Tibial nerve (tissue), 4 donors: ENCODE data around the gene TXNDC2. TPM values are rescaled to one million over a fixed set of nuclear protein-coding genes. Genes with fewer than 3 reads are reported as not detected.

Experiments
- DNase-seq, 2 donors: peaks; one replicate each; pipeline ENCODE4 v3.0.0-alpha.2; 2019; ENCODE audit warnings: low spot score in 2 of 2
- H3K27ac ChIP-seq, 4 donors: fragments of 200-600 bp; sonication (generic) in 3 of 4; one replicate each; pipeline ENCODE4 v1.5.1; 2017 to 2019; ENCODE audit warnings: mild to moderate bottlenecking in 1 of 4
- H3K27me3 ChIP-seq, 2 donors: fragments of 200-600 bp; sonication (generic) in 1 of 2; one replicate each; pipeline versions ENCODE4 v1.5.1 to v1.6.0; 2017 to 2019
- H3K36me3 ChIP-seq, 3 donors: fragments of 200-600 bp; sonication (generic); one replicate each; pipeline ENCODE4 v1.5.1; 2018 to 2019
- H3K4me1 ChIP-seq, 4 donors: fragments of 200-600 bp; sonication (generic) in 3 of 4; one replicate each; pipeline ENCODE4 v1.5.1; 2017 to 2019
- H3K4me3 ChIP-seq, 4 donors: fragments of 200-600 bp; sonication (generic) in 3 of 4; one replicate each; pipeline ENCODE4 v1.5.1; 2017 to 2019; ENCODE audit warnings: mild to moderate bottlenecking in 1 of 4, moderate library complexity in 1 of 4
- H3K9me3 ChIP-seq, 4 donors: fragments of 200-600 bp; sonication (generic) in 3 of 4; one replicate each; pipeline ENCODE4 v1.5.1; 2017 to 2019
- EP300 ChIP-seq, 2 donors: sonication (generic); formaldehyde crosslinking; IDR thresholded peaks; one replicate each; pipeline ENCODE4 v1.6.1; 2017; ENCODE audit warnings: antibody characterized with exemption in 2 of 2, mild to moderate bottlenecking in 1 of 2
- POLR2A ChIP-seq, 2 donors: fragments of 450-650 bp; IDR thresholded peaks; one replicate each; pipeline ENCODE4 v1.6.1; 2017; ENCODE audit warnings: antibody characterized with exemption in 2 of 2, mild to moderate bottlenecking in 2 of 2, moderate library complexity in 2 of 2
- WGBS, 2 donors: methylation state at CpG; one replicate each; pipeline ENCODE4 v1.1.5; 2018; 5-methylcytosine and 5-hydroxymethylcytosine counted together
- total RNA-seq, 4 donors: library from RNA; depleted of rRNA; stranded (reverse); fragments of >200 nt; gene quantifications; one replicate each; pipeline ENCODE4 v1.1.0, GENCODE V29; 2016
- TF ChIP-seq, protein P1 (sequence below), 5 experiments: fragments of 200-600 bp in 3 of 5; fragments of 450-650 bp in 2 of 5; sonication (generic) in 3 of 5; IDR thresholded peaks; one replicate each; pipeline ENCODE4 v1.5.1; 2016 to 2019; ENCODE audit warnings: antibody characterized with exemption in 5 of 5, mild to moderate bottlenecking in 3 of 5, moderate library complexity in 2 of 5

TXNDC2 gene
- total RNA-seq, 4 donors from 2014 or later = 0.20 TPM; not detected in 3

DNA sequence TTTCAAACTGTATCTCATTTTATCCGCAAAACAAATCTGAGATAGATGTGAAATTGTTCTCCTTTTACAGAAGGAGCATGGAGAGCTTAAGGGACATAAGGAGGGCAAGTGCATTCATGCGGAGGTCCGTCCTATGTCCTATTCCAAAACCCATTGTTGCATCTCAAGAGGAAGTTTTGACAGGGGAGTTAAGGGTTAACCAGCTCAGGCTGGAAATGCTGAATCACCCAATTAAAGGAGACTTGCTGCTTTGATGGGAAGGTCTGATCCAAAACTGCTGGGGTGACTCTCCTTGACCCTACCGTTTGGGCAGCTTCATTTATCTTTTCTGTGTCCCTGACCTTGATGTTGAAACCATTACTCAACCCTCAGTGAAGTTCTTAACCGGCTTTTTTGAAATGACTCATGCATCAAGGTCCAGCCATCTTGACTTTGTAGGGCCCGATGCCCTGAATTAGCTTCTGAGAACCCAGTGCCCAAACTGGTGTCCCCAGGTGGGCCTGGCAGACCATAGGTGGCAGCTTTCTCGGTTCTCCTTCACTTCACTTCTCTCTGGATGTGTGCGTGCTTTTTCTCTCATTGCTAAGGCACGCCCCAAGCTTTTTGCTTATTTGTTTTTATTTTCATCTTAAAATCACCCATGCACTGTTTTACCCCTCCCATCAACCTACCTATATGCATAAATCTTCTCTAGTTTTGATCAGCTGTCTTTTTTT is 15.9 kb upstream of the TXNDC2 start:
- Histone ChIP-seq H3K36me3 (no peaks in the 10 kb centered on the region), H3K4me3 (no peak overlapping the region)

DNA sequence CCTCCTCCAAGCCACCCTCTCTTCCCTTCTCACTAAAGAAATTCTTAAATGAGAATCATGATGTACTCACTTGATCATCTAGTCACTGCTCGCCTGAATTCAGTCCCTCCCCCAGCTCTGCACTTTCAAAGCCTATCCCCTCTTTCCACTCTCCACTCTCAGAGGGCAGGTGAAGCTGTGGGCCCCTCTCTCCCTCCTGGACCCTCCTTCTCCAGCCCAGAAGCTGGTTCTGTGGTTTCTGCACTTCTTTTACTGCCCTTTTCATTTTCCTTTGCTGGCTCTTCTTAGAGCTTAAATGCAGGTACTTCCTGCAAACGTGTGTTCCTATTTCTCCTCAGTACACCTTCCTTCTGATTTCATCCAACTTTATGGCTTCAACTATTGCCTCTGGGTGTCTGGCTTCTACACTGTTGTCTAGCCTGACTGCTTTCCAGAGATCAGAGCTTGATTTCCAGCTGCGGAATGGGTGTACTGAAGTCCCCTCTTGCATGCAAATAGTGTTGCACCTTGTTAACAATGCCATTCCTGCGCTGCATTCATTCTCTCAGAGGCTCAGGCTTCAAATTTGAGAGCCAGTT is 15.3 kb upstream of the TXNDC2 start:
- DNase-seq = no peak
- 73 to 78% methylated on average over 4 of the region's 4 CpGs for WGBS, 2 donors
- no peak overlapping the region for H3K27ac ChIP-seq
- no peaks in the 10 kb centered on the region for H3K36me3 ChIP-seq
- TF ChIP-seq, protein P1, sequence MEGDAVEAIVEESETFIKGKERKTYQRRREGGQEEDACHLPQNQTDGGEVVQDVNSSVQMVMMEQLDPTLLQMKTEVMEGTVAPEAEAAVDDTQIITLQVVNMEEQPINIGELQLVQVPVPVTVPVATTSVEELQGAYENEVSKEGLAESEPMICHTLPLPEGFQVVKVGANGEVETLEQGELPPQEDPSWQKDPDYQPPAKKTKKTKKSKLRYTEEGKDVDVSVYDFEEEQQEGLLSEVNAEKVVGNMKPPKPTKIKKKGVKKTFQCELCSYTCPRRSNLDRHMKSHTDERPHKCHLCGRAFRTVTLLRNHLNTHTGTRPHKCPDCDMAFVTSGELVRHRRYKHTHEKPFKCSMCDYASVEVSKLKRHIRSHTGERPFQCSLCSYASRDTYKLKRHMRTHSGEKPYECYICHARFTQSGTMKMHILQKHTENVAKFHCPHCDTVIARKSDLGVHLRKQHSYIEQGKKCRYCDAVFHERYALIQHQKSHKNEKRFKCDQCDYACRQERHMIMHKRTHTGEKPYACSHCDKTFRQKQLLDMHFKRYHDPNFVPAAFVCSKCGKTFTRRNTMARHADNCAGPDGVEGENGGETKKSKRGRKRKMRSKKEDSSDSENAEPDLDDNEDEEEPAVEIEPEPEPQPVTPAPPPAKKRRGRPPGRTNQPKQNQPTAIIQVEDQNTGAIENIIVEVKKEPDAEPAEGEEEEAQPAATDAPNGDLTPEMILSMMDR (IDR thresholded peaks at IDR 0.05) = no peak
- TF ChIP-seq EP300 (IDR thresholded peaks at IDR 0.05) = no peak
- no peak for TF ChIP-seq POLR2A (IDR thresholded peaks at IDR 0.05)
- H3K9me3 ChIP-seq = peaks cover 0 to 8% (median 0%) of the 10 kb centered on the region in 4 donors
- peaks cover 0 to 6% (median 0%) of the 10 kb centered on the region in 4 donors for H3K4me1 ChIP-seq
- H3K4me3 ChIP-seq = no peak overlapping the region
- no peaks in the 10 kb centered on the region for H3K27me3 ChIP-seq

More for the DNA sequence above, 15.9 kb upstream of the TXNDC2 start:
- Histone ChIP-seq H3K27ac (no peak overlapping the region), H3K27me3 (no peaks in the 10 kb centered on the region), H3K9me3 (peaks cover 0 to 14% (median 0%) of the 10 kb centered on the region in 4 donors), H3K4me1 (peaks cover 0 to 6% (median 0%) of the 10 kb centered on the region in 4 donors)
- DNase-seq = no peak
- 55 to 61% methylated on average over 9 of the region's 9 CpGs for WGBS, 2 donors
- TF ChIP-seq EP300 (IDR thresholded peaks at IDR 0.05) (no peak), POLR2A (IDR thresholded peaks at IDR 0.05) (no peak)
- TF ChIP-seq, protein P1 (IDR thresholded peaks at IDR 0.05) = no peak

DNA sequence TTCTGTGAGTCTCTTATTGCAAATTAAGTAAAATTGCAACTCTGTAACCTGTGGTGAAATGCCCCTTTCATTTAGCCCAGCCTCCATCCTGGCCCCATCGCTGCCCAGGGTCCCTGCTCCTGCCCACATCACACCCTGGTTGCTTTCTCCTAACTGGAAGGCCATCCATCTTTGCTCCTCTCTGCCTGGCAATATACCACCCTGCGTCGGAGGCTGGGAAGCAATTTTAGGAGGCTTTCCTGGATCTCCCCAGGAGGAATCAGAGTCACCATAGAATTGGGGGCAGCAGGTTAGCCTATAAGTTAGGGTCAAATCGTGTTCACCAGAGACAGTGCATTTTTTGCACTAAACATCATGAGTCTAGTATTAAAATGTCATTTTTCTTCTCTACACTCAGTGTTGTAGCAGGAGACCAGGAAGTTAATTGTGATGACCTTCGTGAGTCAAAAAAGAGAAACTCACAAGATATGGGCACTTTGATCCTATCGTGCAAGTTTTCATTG is 14.5 kb upstream of the TXNDC2 start:
- H3K9me3 ChIP-seq = peaks cover 0 to 1% (median 0%) of the 10 kb centered on the region in 4 donors
- DNase-seq = no peak
- WGBS, 2 donors = 80 to 86% methylated on average over 6 of the region's 6 CpGs
- TF ChIP-seq EP300 (IDR thresholded peaks at IDR 0.05) (no peak), POLR2A (IDR thresholded peaks at IDR 0.05) (no peak)
- TF ChIP-seq, protein P1 (IDR thresholded peaks at IDR 0.05) = no peak
- peaks cover 0 to 8% (median 0%) of the 10 kb centered on the region in 4 donors for H3K4me1 ChIP-seq
- H3K4me3 ChIP-seq = no peak overlapping the region
- H3K27ac ChIP-seq = no peak overlapping the region
- no peaks in the 10 kb centered on the region for H3K27me3 ChIP-seq
- no peaks in the 10 kb centered on the region for H3K36me3 ChIP-seq

DNA sequence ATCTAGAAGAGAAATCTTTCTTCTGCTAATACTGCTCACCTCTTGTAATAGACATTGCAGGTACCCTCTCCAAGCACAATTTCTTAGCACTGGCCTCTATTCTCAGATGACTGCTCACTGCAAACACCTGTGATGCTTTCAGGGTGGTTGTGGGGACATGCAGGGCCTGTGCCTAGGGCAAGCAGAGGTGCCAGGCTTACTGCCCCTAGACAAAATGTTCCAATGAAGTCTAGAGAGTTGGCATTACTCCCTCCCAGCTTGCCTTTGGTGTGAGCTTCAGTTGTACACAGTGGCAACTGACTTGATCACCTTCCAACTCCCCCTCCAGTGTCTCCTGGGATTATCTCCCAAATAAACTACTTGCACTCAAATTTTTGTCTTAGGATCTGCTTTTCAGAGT is 12.9 kb upstream of the TXNDC2 start:
- TF ChIP-seq, protein P1 (IDR thresholded peaks at IDR 0.05) = no peak
- TF ChIP-seq POLR2A (IDR thresholded peaks at IDR 0.05) = no peak
- no peak for TF ChIP-seq EP300 (IDR thresholded peaks at IDR 0.05)
- no peak for DNase-seq

DNA sequence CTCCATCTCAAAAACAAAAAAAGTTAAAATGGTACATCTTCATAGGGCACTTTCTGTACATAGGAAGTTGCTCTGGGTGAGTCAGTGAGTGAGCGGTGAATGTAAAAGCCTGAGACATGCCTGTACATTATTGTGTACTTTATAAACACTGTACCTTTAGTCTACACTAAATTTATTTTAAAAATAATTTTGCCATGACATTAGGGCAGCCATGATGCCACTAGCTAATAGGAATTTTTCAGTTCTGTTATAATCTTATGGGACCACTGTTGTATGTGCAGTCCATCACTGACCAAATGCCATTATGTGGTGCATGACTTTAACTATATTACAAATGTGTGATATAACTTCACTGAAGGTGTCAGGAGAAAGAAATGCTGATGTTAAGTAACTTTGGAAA is 11.0 kb upstream of the TXNDC2 start:
- H3K27ac ChIP-seq = no peak overlapping the region
- TF ChIP-seq, protein P1 (IDR thresholded peaks at IDR 0.05) = no peak
- TF ChIP-seq POLR2A (IDR thresholded peaks at IDR 0.05) (no peak), EP300 (IDR thresholded peaks at IDR 0.05) (no peak)
- H3K9me3 ChIP-seq = no peaks in the 10 kb centered on the region
- H3K27me3 ChIP-seq = no peaks in the 10 kb centered on the region
- no peak overlapping the region for H3K4me3 ChIP-seq
- WGBS, 2 donors = 91 to 100% methylated on average over 1 of the region's 1 CpG
- DNase-seq = no peak
- no peaks in the 10 kb centered on the region for H3K36me3 ChIP-seq
- peaks cover 0 to 19% (median 0%) of the 10 kb centered on the region in 4 donors for H3K4me1 ChIP-seq

More for the DNA sequence above, 12.9 kb upstream of the TXNDC2 start:
- no peaks in the 10 kb centered on the region for H3K36me3 ChIP-seq
- no peak overlapping the region for H3K4me3 ChIP-seq
- H3K27me3 ChIP-seq = no peaks in the 10 kb centered on the region
- H3K4me1 ChIP-seq = peaks cover 0 to 20% (median 0%) of the 10 kb centered on the region in 4 donors
- no peaks in the 10 kb centered on the region for H3K9me3 ChIP-seq
- no peak overlapping the region for H3K27ac ChIP-seq
